Suprapubic skin (tissue), 4 donors: Measurements from ENCODE around the gene PGK1. TPM values are rescaled to one million over a fixed set of nuclear protein-coding genes. Genes with fewer than 3 reads are reported as not detected.

Experiments
- DNase-seq, 2 donors: peaks; one replicate each; pipeline ENCODE4 v3.0.0-alpha.2; 2019; ENCODE audit warnings: low spot score in 2 of 2
- H3K27ac ChIP-seq: fragments of 200-600 bp; sonication (generic); one replicate; pipeline ENCODE4 v1.5.1; 2019
- H3K27me3 ChIP-seq: fragments of 200-600 bp; sonication (generic); one replicate; pipeline ENCODE4 v1.5.1; 2019
- H3K36me3 ChIP-seq: fragments of 200-600 bp; sonication (generic); one replicate; pipeline ENCODE4 v1.5.1; 2019
- H3K4me1 ChIP-seq: fragments of 200-600 bp; sonication (generic); one replicate; pipeline ENCODE4 v1.5.1; 2019
- H3K4me3 ChIP-seq: fragments of 200-600 bp; sonication (generic); one replicate; pipeline ENCODE4 v1.5.1; 2019; ENCODE audit warnings: mild to moderate bottlenecking
- H3K9me3 ChIP-seq: fragments of 200-600 bp; sonication (generic); one replicate; pipeline ENCODE4 v1.5.1; 2019
- EP300 ChIP-seq: sonication (generic); formaldehyde crosslinking; IDR thresholded peaks from one replicate; pipeline ENCODE4 v1.6.1; 2017; ENCODE audit warnings: antibody characterized with exemption
- POLR2A ChIP-seq, 2 donors: fragments of 450-650 bp; IDR thresholded peaks; one replicate each; pipeline ENCODE4 v1.6.1; 2017; ENCODE audit warnings: antibody characterized with exemption in 2 of 2, mild to moderate bottlenecking in 2 of 2, moderate library complexity in 2 of 2
- POLR2AphosphoS5 ChIP-seq, 3 donors: sonication (generic); formaldehyde crosslinking; IDR thresholded peaks; one replicate each; pipeline ENCODE4 v1.6.1; 2017; ENCODE audit warnings: antibody characterized with exemption in 3 of 3
- whole genome bisulfite sequencing: methylation state at CpG from one replicate; pipeline ENCODE4 v1.1.5; 2018; 5-methylcytosine and 5-hydroxymethylcytosine counted together
- total RNA-seq, 4 donors: library from RNA; depleted of rRNA; stranded (reverse); fragments of >200 nt; gene quantifications; one replicate each; pipeline ENCODE4 v1.1.0, GENCODE V29; 2016
- TF ChIP-seq, protein P1 (sequence below), 2 donors: fragments of 200-600 bp in 1 of 2; fragments of 450-650 bp in 1 of 2; sonication (generic) in 1 of 2; IDR thresholded peaks; one replicate each; pipeline ENCODE4 v1.5.1; 2016 to 2019; ENCODE audit warnings: antibody characterized with exemption in 2 of 2, mild to moderate bottlenecking in 1 of 2, moderate library complexity in 1 of 2

PGK1 gene
- total RNA-seq, 4 donors from 2014 or later: 147 to 193 (median 170) TPM

DNA sequence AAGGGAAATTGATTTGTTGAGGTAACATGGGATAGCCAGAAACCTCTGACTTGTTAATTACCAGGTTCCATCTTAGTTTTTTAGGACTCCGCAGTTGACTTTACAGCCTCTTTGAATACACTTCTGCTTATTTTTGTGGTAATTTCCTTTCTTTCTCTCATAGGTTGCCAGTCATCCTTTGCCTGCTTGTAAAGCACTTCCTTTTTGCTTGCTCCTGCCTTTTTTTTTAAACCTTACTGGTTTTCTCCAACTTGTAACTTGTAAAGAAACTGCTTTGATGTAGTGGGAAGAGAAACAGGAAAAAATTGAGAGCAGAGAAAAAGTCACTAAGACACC lies 2.6 kb downstream of the PGK1 start:
- TF ChIP-seq EP300: no peak
- TF ChIP-seq, protein P1, sequence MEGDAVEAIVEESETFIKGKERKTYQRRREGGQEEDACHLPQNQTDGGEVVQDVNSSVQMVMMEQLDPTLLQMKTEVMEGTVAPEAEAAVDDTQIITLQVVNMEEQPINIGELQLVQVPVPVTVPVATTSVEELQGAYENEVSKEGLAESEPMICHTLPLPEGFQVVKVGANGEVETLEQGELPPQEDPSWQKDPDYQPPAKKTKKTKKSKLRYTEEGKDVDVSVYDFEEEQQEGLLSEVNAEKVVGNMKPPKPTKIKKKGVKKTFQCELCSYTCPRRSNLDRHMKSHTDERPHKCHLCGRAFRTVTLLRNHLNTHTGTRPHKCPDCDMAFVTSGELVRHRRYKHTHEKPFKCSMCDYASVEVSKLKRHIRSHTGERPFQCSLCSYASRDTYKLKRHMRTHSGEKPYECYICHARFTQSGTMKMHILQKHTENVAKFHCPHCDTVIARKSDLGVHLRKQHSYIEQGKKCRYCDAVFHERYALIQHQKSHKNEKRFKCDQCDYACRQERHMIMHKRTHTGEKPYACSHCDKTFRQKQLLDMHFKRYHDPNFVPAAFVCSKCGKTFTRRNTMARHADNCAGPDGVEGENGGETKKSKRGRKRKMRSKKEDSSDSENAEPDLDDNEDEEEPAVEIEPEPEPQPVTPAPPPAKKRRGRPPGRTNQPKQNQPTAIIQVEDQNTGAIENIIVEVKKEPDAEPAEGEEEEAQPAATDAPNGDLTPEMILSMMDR (IDR thresholded peaks at IDR 0.05): no peak
- H3K9me3 ChIP-seq: no peaks in the 10 kb centered on the region
- WGBS: 70% methylated on average over 1 of the region's 1 CpG
- H3K27ac ChIP-seq: no peak overlapping the region
- no peaks in the 10 kb centered on the region for H3K36me3 ChIP-seq
- H3K27me3 ChIP-seq: no peaks in the 10 kb centered on the region
- DNase-seq: no peak
- peak overlapping the region; percentile 70 for H3K4me3 ChIP-seq
- peaks cover 39% of the 10 kb centered on the region for H3K4me1 ChIP-seq

DNA sequence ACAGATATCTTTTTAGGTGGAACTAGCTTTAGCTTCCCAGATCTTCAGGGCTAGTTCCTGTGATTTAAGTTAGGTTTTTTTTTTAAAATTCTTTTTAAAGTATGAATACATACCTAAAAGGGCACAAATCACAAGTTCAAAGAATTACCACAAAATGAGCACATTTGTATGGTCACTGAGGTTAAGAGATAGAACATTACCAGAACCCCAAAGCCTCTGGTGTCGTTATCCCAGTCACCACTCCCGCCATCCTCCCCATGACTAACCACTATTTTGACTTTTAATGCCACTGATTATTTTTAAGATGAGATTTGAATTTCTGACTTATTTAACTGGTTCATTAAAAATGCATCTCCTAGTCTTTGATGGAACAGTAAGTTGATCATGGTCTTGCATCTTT lies 5.4 kb downstream of the PGK1 start:
- DNase-seq: no peak
- Histone ChIP-seq H3K27ac (no peak overlapping the region), H3K4me1 (peaks cover 39% of the 10 kb centered on the region), H3K27me3 (no peaks in the 10 kb centered on the region), H3K36me3 (peaks cover 9% of the 10 kb centered on the region), H3K4me3 (no peak overlapping the region), H3K9me3 (no peaks in the 10 kb centered on the region)
- WGBS: 75% methylated on average over 2 of the region's 2 CpGs
- TF ChIP-seq POLR2AphosphoS5 (IDR thresholded peaks at IDR 0.05): no peak
- no peak for TF ChIP-seq POLR2A (IDR thresholded peaks at IDR 0.05)
- TF ChIP-seq EP300: no peak
- TF ChIP-seq, protein P1 (IDR thresholded peaks at IDR 0.05): no peak

DNA sequence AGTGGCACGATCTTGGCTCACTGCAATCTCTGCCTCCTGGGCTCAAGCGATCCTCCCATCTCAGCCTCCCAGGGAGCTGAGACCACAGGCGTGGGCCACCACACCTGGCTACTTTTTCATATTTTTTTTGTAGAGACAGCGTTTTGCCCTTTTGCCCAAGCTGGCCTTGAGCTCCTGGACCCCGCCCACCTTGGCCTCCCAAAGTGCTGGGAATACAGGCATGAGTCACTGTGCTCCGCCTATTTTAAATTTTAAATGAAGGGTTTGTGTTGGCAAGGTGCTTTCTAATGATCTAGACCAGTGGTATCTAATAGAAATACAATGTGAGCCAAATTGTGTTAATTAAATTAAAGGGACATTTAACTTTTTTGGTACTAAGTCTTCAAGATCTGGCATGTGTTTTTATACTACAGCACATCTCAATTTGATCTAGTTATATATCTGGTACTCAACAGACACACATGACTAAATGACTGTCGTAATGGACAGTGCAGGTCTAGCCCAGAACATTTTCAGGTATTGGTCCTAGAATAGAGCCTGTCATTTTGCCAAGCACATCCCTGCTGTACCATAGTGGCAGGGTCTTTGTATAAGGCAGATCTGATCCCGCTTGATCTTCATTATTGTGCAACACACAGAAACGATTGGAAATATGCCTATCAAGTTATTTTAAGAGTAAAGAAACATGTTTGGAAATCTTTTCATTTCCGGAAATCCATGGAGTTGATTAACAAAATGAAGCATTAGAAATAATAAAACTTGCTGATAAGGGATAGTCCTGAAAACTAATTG lies 7.3 kb downstream of the PGK1 start:
- Histone ChIP-seq H3K4me1 (peaks cover 28% of the 10 kb centered on the region), H3K27ac (no peak overlapping the region), H3K4me3 (no peak overlapping the region), H3K27me3 (no peaks in the 10 kb centered on the region), H3K9me3 (no peaks in the 10 kb centered on the region), H3K36me3 (peaks cover 26% of the 10 kb centered on the region)
- WGBS: 69% methylated on average over 10 of the region's 10 CpGs
- no peak for DNase-seq
- TF ChIP-seq POLR2AphosphoS5 (IDR thresholded peaks at IDR 0.05) (no peak), POLR2A (IDR thresholded peaks at IDR 0.05) (no peak), EP300 (no peak)
- TF ChIP-seq, protein P1 (IDR thresholded peaks at IDR 0.05): no peak

DNA sequence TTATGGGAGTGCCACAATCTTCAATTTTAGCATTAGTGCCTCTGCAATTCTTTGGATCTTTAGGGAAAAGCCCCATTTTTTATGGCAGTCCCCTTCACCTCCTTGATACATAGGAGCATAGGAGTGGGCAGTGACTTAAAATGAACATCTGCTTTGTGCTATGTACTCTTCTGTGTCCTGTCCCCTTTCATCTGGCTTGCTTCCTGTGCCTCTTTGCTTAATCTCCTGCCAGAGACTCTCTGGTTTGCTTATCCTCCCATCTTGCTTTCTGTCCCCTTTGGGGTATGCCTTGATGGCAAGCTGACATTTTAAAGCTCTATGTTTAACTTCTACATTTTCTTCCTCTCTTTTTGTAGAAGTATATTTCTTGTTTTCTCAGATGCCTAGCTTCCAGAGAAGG lies 12.3 kb downstream of the PGK1 start:
- H3K4me1 ChIP-seq: no peaks in the 10 kb centered on the region
- H3K9me3 ChIP-seq: no peaks in the 10 kb centered on the region
- no peak for DNase-seq
- peaks cover 63% of the 10 kb centered on the region for H3K36me3 ChIP-seq
- no peak overlapping the region for H3K4me3 ChIP-seq
- no peaks in the 10 kb centered on the region for H3K27me3 ChIP-seq
- TF ChIP-seq EP300: no peak
- TF ChIP-seq POLR2A (IDR thresholded peaks at IDR 0.05): no peak
- TF ChIP-seq POLR2AphosphoS5 (IDR thresholded peaks at IDR 0.05): no peak
- TF ChIP-seq, protein P1 (IDR thresholded peaks at IDR 0.05): no peak
- H3K27ac ChIP-seq: no peak overlapping the region

DNA sequence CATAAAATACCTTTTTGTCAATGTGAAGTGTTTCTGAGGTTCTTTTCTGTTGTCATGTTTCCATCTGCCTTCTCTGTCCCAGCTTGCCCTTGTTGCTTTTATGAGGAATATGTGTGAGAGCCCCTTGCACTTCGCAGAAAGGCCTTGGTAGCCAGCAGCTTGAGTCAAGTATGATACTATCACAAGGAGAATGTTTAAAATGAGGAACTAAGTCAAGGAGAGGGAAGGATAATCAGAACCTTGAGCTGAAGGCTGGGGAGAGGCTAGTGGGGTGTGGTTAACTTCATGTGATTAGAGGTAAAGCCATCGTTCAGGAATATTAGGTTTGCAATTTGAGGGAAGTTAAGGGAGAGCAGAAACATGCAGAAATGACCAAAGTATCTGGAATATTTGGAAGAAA lies 12.7 kb downstream of the PGK1 start:
- Histone ChIP-seq H3K9me3 (no peaks in the 10 kb centered on the region), H3K4me1 (no peaks in the 10 kb centered on the region), H3K27ac (no peak overlapping the region), H3K27me3 (no peaks in the 10 kb centered on the region), H3K4me3 (no peak overlapping the region), H3K36me3 (peaks cover 63% of the 10 kb centered on the region)
- TF ChIP-seq POLR2A (IDR thresholded peaks at IDR 0.05): no peak
- no peak for TF ChIP-seq POLR2AphosphoS5 (IDR thresholded peaks at IDR 0.05)
- TF ChIP-seq, protein P1 (IDR thresholded peaks at IDR 0.05): no peak
- no peak for TF ChIP-seq EP300
- no peak for DNase-seq
- 58% methylated on average over 2 of the region's 2 CpGs for WGBS
